Tibial nerve (tissue), 4 donors: ENCODE measurements around the gene INPP5E. TPM values are rescaled to one million over a fixed set of nuclear protein-coding genes. Genes with fewer than 3 reads are reported as not detected.

ENCODE experiments used
- DNase-seq, 2 donors: peaks; one replicate each; pipeline ENCODE4 v3.0.0-alpha.2; 2019; ENCODE audit warnings: low spot score in 2 of 2
- H3K27ac ChIP-seq, 4 donors: fragments of 200-600 bp; sonication (generic) in 3 of 4; one replicate each; pipeline ENCODE4 v1.5.1; 2017 to 2019; ENCODE audit warnings: mild to moderate bottlenecking in 1 of 4
- H3K27me3 ChIP-seq, 2 donors: fragments of 200-600 bp; sonication (generic) in 1 of 2; one replicate each; pipeline versions ENCODE4 v1.5.1 to v1.6.0; 2017 to 2019
- H3K36me3 ChIP-seq, 3 donors: fragments of 200-600 bp; sonication (generic); one replicate each; pipeline ENCODE4 v1.5.1; 2018 to 2019
- H3K4me1 ChIP-seq, 4 donors: fragments of 200-600 bp; sonication (generic) in 3 of 4; one replicate each; pipeline ENCODE4 v1.5.1; 2017 to 2019
- H3K4me3 ChIP-seq, 4 donors: fragments of 200-600 bp; sonication (generic) in 3 of 4; one replicate each; pipeline ENCODE4 v1.5.1; 2017 to 2019; ENCODE audit warnings: mild to moderate bottlenecking in 1 of 4, moderate library complexity in 1 of 4
- H3K9me3 ChIP-seq, 4 donors: fragments of 200-600 bp; sonication (generic) in 3 of 4; one replicate each; pipeline ENCODE4 v1.5.1; 2017 to 2019
- CTCF ChIP-seq, 5 experiments: fragments of 200-600 bp in 3 of 5; fragments of 450-650 bp in 2 of 5; sonication (generic) in 3 of 5; IDR thresholded peaks; one replicate each; pipeline ENCODE4 v1.5.1; 2016 to 2019; ENCODE audit warnings: antibody characterized with exemption in 5 of 5, mild to moderate bottlenecking in 3 of 5, moderate library complexity in 2 of 5
- EP300 ChIP-seq, 2 donors: sonication (generic); formaldehyde crosslinking; IDR thresholded peaks; one replicate each; pipeline ENCODE4 v1.6.1; 2017; ENCODE audit warnings: antibody characterized with exemption in 2 of 2, mild to moderate bottlenecking in 1 of 2
- POLR2A ChIP-seq, 2 donors: fragments of 450-650 bp; IDR thresholded peaks; one replicate each; pipeline ENCODE4 v1.6.1; 2017; ENCODE audit warnings: antibody characterized with exemption in 2 of 2, mild to moderate bottlenecking in 2 of 2, moderate library complexity in 2 of 2
- WGBS, 2 donors: methylation state at CpG; one replicate each; pipeline ENCODE4 v1.1.5; 2018; 5-methylcytosine and 5-hydroxymethylcytosine counted together
- total RNA-seq, 4 donors: library from RNA; depleted of rRNA; stranded (reverse); fragments of >200 nt; gene quantifications; one replicate each; pipeline ENCODE4 v1.1.0, GENCODE V29; 2016

Gene INPP5E
- total RNA-seq, 4 donors from 2014 or later = 15.1 to 23.1 (median 18.6) TPM

- Histone ChIP-seq H3K4me3 (peak overlapping the region in 2 of 4 donors; percentile 69 to 80), H3K36me3 (peaks cover 0 to 61% (median 0%) of the 10 kb centered on the region in 3 donors), H3K9me3 (no peaks in the 10 kb centered on the region), H3K27me3 (no peaks in the 10 kb centered on the region), H3K27ac (peak overlapping the region in 1 of 4 donors; percentile 87), H3K4me1 (peaks cover 0 to 43% (median 21%) of the 10 kb centered on the region in 4 donors)
- peak in 1 of 2 donors; percentile 31 for DNase-seq
- WGBS, 2 donors = 63 to 64% methylated on average over 8 of the region's 8 CpGs
- TF ChIP-seq POLR2A (IDR thresholded peaks at IDR 0.05) (no peak), CTCF (IDR thresholded peaks at IDR 0.05) (no peak), EP300 (IDR thresholded peaks at IDR 0.05) (no peak)
Measured at GRCh38 chr9:136437430-136437829, 2.2 kb downstream of the INPP5E start.

GRCh38 chr9:136436055-136436634 lies 3.5 kb downstream of the INPP5E start:
- Histone ChIP-seq H3K27ac (peak overlapping the region in 1 of 4 donors; percentile 87), H3K36me3 (peaks cover 0 to 56% (median 0%) of the 10 kb centered on the region in 3 donors), H3K4me1 (peaks cover 0 to 43% (median 21%) of the 10 kb centered on the region in 4 donors), H3K27me3 (no peaks in the 10 kb centered on the region), H3K4me3 (no peak overlapping the region), H3K9me3 (no peaks in the 10 kb centered on the region)
- TF ChIP-seq POLR2A (IDR thresholded peaks at IDR 0.05) (no peak), EP300 (IDR thresholded peaks at IDR 0.05) (no peak), CTCF (IDR thresholded peaks at IDR 0.05) (no peak)
- no peak for DNase-seq
- 85 to 91% methylated on average over 17 to 22 of the region's 25 CpGs for WGBS, 2 donors

GRCh38 chr9:136434580-136435169 lies 5.0 kb downstream of the INPP5E start:
- Histone ChIP-seq H3K36me3 (peaks cover 0 to 65% (median 0%) of the 10 kb centered on the region in 3 donors), H3K27me3 (no peaks in the 10 kb centered on the region), H3K4me3 (no peak overlapping the region), H3K27ac (no peak overlapping the region), H3K4me1 (peaks cover 0 to 35% (median 17%) of the 10 kb centered on the region in 4 donors), H3K9me3 (no peaks in the 10 kb centered on the region)
- TF ChIP-seq EP300 (IDR thresholded peaks at IDR 0.05) (no peak), POLR2A (IDR thresholded peaks at IDR 0.05) (no peak), CTCF (IDR thresholded peaks at IDR 0.05) (no peak)
- WGBS, 2 donors = 87 to 91% methylated on average over 8 to 16 of the region's 17 CpGs
- no peak for DNase-seq

- no peak overlapping the region for H3K4me3 ChIP-seq
- peaks cover 0 to 72% (median 3%) of the 10 kb centered on the region in 3 donors for H3K36me3 ChIP-seq
- peaks cover 0 to 35% (median 17%) of the 10 kb centered on the region in 4 donors for H3K4me1 ChIP-seq
- no peaks in the 10 kb centered on the region for H3K27me3 ChIP-seq
- H3K9me3 ChIP-seq = no peaks in the 10 kb centered on the region
- DNase-seq = no peak
- 87 to 90% methylated on average over 30 to 37 of the region's 37 CpGs for WGBS, 2 donors
- no peak overlapping the region for H3K27ac ChIP-seq
- no peak for TF ChIP-seq EP300 (IDR thresholded peaks at IDR 0.05)
- no peak for TF ChIP-seq POLR2A (IDR thresholded peaks at IDR 0.05)
- TF ChIP-seq CTCF (IDR thresholded peaks at IDR 0.05) = no peak
Measured at GRCh38 chr9:136433849-136434579, 5.6 kb downstream of the INPP5E start.
